Measurements from ENCODE around the gene THOC1.
"Not testable (repeated sequence)": the region's sequence is repeated elsewhere in the genome, so short reads cannot be mapped to it uniquely, and the experiment has no call there.

Gene THOC1

GRCh38 chr18:267688-268552 lies at the start of gene THOC1:
Gene THOC1 (minus strand): TSS chr18:268047. CDS start chr18:268019, 28 bp downstream.
- DNase-seq: peak; percentile 86

GRCh38 chr18:317618-318017 lies 49.8 kb upstream of the THOC1 start:
- no peak for DNase-seq

- DNase-seq: no peak
Observed at GRCh38 chr18:316393-316792, 48.5 kb upstream of the THOC1 start.

- DNase-seq: no peak
Observed at GRCh38 chr18:313931-314330, 46.1 kb upstream of the THOC1 start.

GRCh38 chr18:312415-312814 lies 44.6 kb upstream of the THOC1 start:
- no peak for DNase-seq

GRCh38 chr18:310042-310441 lies 42.2 kb upstream of the THOC1 start:
- no peak for DNase-seq

GRCh38 chr18:308086-308485 lies 40.2 kb upstream of the THOC1 start:
- DNase-seq: not testable (repeated sequence)

GRCh38 chr18:306608-307255 lies 38.9 kb upstream of the THOC1 start:
- DNase-seq: no peak

- no peak for DNase-seq
Observed at GRCh38 chr18:305003-305501, 37.2 kb upstream of the THOC1 start.

GRCh38 chr18:303607-304006 lies 35.8 kb upstream of the THOC1 start:
- no peak for DNase-seq

- DNase-seq: no peak
Observed at GRCh38 chr18:303011-303410, 35.2 kb upstream of the THOC1 start.

GRCh38 chr18:302097-302496 lies 34.2 kb upstream of the THOC1 start:
- no peak for DNase-seq

GRCh38 chr18:297936-298335 lies 30.1 kb upstream of the THOC1 start:
- DNase-seq: no peak

- no peak for DNase-seq
Observed at GRCh38 chr18:295756-296490, 28.1 kb upstream of the THOC1 start.

GRCh38 chr18:294566-294965 lies 26.7 kb upstream of the THOC1 start:
- DNase-seq: no peak

GRCh38 chr18:293536-293935 lies 25.7 kb upstream of the THOC1 start:
- DNase-seq: no peak

GRCh38 chr18:292271-292670 lies 24.4 kb upstream of the THOC1 start:
- DNase-seq: no peak

GRCh38 chr18:289970-290369 lies 22.1 kb upstream of the THOC1 start:
- not testable (repeated sequence) for DNase-seq

GRCh38 chr18:289026-289425 lies 21.2 kb upstream of the THOC1 start:
- no peak for DNase-seq

- DNase-seq: no peak
Observed at GRCh38 chr18:286515-287310, 18.9 kb upstream of the THOC1 start.

GRCh38 chr18:285817-286216 lies 18.0 kb upstream of the THOC1 start:
- no peak for DNase-seq

- DNase-seq: no peak
Observed at GRCh38 chr18:275486-275885, 7.6 kb upstream of the THOC1 start.

- DNase-seq: no peak
Observed at GRCh38 chr18:274313-274712, 6.5 kb upstream of the THOC1 start.

Data from activated effector memory CD4-positive, alpha-beta T cell treated with Interleukin-2 at 50 U/mL for 16 hours (primary cell).